CD4-positive, alpha-beta T cell treated with Interleukin-15 for 4 hours (primary cell): ENCODE results near the gene POLE4.

Source experiments
- DNase-seq: peaks from one replicate; pipeline ENCODE4 v3.0.0-alpha.2; 2020; ENCODE audit warnings: low spot score

POLE4 gene

GRCh38 chr2:74991977-74992376 is 33.5 kb downstream of the POLE4 start:
- DNase-seq, result no peak

- no peak for DNase-seq
These were observed 41.0 kb downstream of the POLE4 start for GRCh38 chr2:74999468-74999867.

- no peak for DNase-seq
These were observed 43.6 kb downstream of the POLE4 start for GRCh38 chr2:75002007-75002406.

DNA sequence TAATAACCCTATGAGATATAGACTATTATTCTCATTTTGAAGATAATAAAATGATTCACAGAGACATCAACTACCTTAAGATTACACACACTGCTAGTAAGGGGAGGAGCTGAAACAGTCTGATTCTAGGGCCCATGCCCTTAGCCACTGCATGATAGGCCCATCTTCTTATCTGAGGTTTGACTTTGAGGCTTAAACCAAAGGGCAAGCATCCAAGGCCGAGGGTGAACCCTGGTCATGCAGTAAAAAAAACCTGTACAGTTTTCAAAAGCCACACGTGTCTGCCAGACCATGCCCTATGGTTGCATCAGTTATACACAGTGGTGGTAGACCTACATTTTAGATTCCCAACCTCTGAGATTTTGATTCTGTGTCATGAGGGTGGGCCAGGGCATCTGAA is 44.8 kb downstream of the POLE4 start:
- DNase-seq, result no peak

DNA sequence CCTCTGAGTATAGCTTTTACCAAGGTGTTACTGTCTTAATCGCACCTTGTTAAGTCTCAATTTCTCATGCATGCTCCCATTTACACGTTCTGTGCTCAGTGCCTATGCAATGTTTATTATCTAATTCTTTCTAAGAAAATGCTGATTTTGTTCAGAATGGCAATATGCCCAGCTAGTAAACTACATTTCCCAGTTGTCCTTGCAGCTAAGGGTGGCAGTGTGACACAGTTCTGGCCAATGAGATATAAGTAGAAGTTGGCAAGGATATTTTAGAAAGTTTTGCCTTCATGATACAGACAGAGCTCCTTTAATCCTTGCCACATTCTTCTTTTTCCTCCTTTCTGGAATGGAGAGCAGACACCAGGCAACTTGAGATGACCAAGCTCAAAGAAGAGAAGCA is 45.3 kb downstream of the POLE4 start:
- no peak for DNase-seq

GRCh38 chr2:75006041-75006440 is 47.6 kb downstream of the POLE4 start:
- DNase-seq, result no peak

- no peak for DNase-seq
These were observed 48.6 kb downstream of the POLE4 start for GRCh38 chr2:75007061-75007460.

- no peak for DNase-seq
These were observed 49.4 kb downstream of the POLE4 start for GRCh38 chr2:75007819-75008218.

- DNase-seq, result no peak
These were observed 52.1 kb downstream of the POLE4 start for GRCh38 chr2:75010571-75010970.

DNA sequence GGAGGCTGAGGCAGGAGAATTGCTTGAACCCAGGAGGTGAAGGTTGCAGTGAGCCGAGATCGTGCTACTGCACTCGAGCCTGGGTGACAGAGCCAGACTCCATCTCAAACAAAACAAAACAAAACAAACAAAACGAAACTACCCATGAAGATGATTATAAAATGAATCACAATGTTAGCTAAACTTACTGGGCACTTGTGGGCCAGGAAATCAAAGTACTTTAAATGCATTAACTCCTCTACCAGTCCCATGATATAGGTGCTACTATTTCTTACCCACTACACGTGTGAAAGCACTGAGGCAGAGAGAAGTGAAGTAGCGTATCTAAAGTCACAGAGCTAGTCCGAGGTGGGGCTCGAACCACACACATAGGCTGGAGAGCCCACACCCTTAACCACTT is 53.6 kb downstream of the POLE4 start:
- DNase-seq, result no peak

DNA sequence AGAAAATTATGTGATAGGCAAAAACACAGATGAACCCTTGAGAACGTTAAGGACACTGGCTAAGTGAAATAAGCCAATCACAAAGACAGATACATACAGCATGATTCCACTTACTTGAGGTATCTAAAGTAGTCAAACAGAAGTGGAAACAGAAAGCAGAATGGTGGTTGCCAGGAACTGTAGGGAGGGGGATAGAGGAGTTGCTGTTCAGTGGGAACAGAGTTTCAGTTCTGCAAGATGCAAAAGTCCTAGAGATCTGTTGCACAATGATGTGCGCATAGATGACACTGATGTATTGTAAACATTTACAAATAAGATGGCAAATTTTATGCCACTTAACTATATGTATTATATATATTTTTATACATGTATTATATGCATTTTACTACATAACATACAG is 59.7 kb downstream of the POLE4 start:
- no peak for DNase-seq
